Amniotic stem cell (primary cell): Measurements from ENCODE around the gene MPND.
"Not testable (repeated sequence)": the region's sequence is repeated elsewhere in the genome, so short reads cannot be mapped to it uniquely, and the experiment has no call there.

Source experiments
- DNase-seq: peaks from one replicate; lab custom pipeline; 2025; lab: John Stamatoyannopoulos, UW

Gene MPND

GRCh38 chr19:4349225-4349624, 5.9 kb downstream of the MPND start:
- not testable (repeated sequence) for DNase-seq

- DNase-seq: no peak
These were observed 6.7 kb downstream of the MPND start for GRCh38 chr19:4350111-4350510.

- DNase-seq: no peak
These were observed 7.4 kb downstream of the MPND start for GRCh38 chr19:4350726-4351125.

- DNase-seq: no peak
These were observed 9.3 kb downstream of the MPND start for GRCh38 chr19:4352701-4353121.

GRCh38 chr19:4354282-4354681, 10.9 kb downstream of the MPND start:
- no peak for DNase-seq

GRCh38 chr19:4354897-4355296, 11.5 kb downstream of the MPND start:
- no peak for DNase-seq

GRCh38 chr19:4357095-4357797, 13.9 kb downstream of the MPND start:
- DNase-seq: no peak

GRCh38 chr19:4357921-4358326, 14.6 kb downstream of the MPND start:
- no peak for DNase-seq

- DNase-seq: no peak
These were observed 15.6 kb downstream of the MPND start for GRCh38 chr19:4358709-4359626.

- DNase-seq: no peak
These were observed 16.3 kb downstream of the MPND start for GRCh38 chr19:4359627-4360000.

- DNase-seq: no peak
These were observed 16.8 kb downstream of the MPND start for GRCh38 chr19:4360081-4360569.

GRCh38 chr19:4360641-4361151, 17.3 kb downstream of the MPND start:
- DNase-seq: no peak

GRCh38 chr19:4361152-4362046, 18.0 kb downstream of the MPND start:
- no peak for DNase-seq

- no peak for DNase-seq
These were observed 18.9 kb downstream of the MPND start for GRCh38 chr19:4362101-4362828.

GRCh38 chr19:4362831-4363545, 19.6 kb downstream of the MPND start:
- DNase-seq: no peak

- DNase-seq: no peak
These were observed 20.4 kb downstream of the MPND start for GRCh38 chr19:4363571-4364304.

- no peak for DNase-seq
These were observed 22.0 kb downstream of the MPND start for GRCh38 chr19:4365341-4365740.

- DNase-seq: no peak
These were observed 22.7 kb downstream of the MPND start for GRCh38 chr19:4365791-4366665.
